Measurements from ENCODE around the gene SMAGP. TPM values are rescaled to one million over a fixed set of nuclear protein-coding genes. Genes with fewer than 3 reads are reported as not detected.

SMAGP gene
- total RNA-seq, 2 experiments from 2014 or later = 2.5 to 3.0 TPM

- no peak overlapping the region for H3K27ac Mint-ChIP-seq
- ChIA-PET POLR2A (interaction anchor here (0.5 to 1.8 kb wide), 3 partner anchors 8 to 149 kb away, joined by 3 to 9 read pairs (median 4); partner anchors contain the start of gene POU6F1), CTCF (no interaction called here)
These were observed 44.4 kb downstream of the SMAGP start for GRCh38 chr12:51225771-51226170.

GRCh38 chr12:51225234-51225633 is 45.0 kb downstream of the SMAGP start:
- no peaks in the 10 kb centered on the region for H3K27me3 ChIP-seq (ENCODE audit: control insufficient read depth in 1 of 2, insufficient read depth in 2 of 2, low read length in 2 of 2)
- Mint-ChIP-seq H3K27me3 (no peaks in the 10 kb centered on the region), H3K9me3 (no peaks in the 10 kb centered on the region), H3K27ac (no peak overlapping the region), H3K4me3 (no peak overlapping the region), H3K4me1 (ENCODE audit: low read depth) (peaks cover under 1% of the 10 kb centered on the region), H3K36me3 (ENCODE audit: low read depth) (no peaks in the 10 kb centered on the region)
- TF ChIP-seq, protein P1, sequence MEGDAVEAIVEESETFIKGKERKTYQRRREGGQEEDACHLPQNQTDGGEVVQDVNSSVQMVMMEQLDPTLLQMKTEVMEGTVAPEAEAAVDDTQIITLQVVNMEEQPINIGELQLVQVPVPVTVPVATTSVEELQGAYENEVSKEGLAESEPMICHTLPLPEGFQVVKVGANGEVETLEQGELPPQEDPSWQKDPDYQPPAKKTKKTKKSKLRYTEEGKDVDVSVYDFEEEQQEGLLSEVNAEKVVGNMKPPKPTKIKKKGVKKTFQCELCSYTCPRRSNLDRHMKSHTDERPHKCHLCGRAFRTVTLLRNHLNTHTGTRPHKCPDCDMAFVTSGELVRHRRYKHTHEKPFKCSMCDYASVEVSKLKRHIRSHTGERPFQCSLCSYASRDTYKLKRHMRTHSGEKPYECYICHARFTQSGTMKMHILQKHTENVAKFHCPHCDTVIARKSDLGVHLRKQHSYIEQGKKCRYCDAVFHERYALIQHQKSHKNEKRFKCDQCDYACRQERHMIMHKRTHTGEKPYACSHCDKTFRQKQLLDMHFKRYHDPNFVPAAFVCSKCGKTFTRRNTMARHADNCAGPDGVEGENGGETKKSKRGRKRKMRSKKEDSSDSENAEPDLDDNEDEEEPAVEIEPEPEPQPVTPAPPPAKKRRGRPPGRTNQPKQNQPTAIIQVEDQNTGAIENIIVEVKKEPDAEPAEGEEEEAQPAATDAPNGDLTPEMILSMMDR (IDR thresholded peaks at IDR 0.05) = no peak
- H3K27ac ChIP-seq (ENCODE audit: low read depth in 1 of 2, low read length in 2 of 2) = no peak overlapping the region
- H3K9me3 ChIP-seq (ENCODE audit: control insufficient read depth in 1 of 2, insufficient read depth in 1 of 2, low read length in 2 of 2) = no peaks in the 10 kb centered on the region
- no peak for DNase-seq
- H3K36me3 ChIP-seq (ENCODE audit: insufficient read depth, low read length) = no peaks in the 10 kb centered on the region
- ChIA-PET CTCF (no interaction called here), POLR2A (interaction anchor here (0.5 to 0.8 kb wide), 2 partner anchors 83 to 149 kb away, joined by 3 to 4 read pairs; no protein-coding TSS in a partner anchor)
- H3K4me1 ChIP-seq (ENCODE audit: insufficient read depth, low read length) = no peaks in the 10 kb centered on the region
- intact Hi-C loops (cut with DNase I, micrococcal nuclease) = no loop called here
- no peak for ATAC-seq (ENCODE audit: poor library complexity)
- H3K4me3 ChIP-seq (ENCODE audit: low read length) = no peak overlapping the region

More at GRCh38 chr12:51225771-51226170, 44.4 kb downstream of the SMAGP start:
- H3K9me3 ChIP-seq (ENCODE audit: control insufficient read depth in 1 of 2, insufficient read depth in 1 of 2, low read length in 2 of 2) = no peaks in the 10 kb centered on the region
- Mint-ChIP-seq H3K4me3 (no peak overlapping the region), H3K36me3 (ENCODE audit: low read depth) (no peaks in the 10 kb centered on the region), H3K27me3 (no peaks in the 10 kb centered on the region), H3K9me3 (no peaks in the 10 kb centered on the region), H3K4me1 (ENCODE audit: low read depth) (no peaks in the 10 kb centered on the region)
- no peak overlapping the region for H3K4me3 ChIP-seq (ENCODE audit: low read length)
- H3K27ac ChIP-seq (ENCODE audit: low read depth in 1 of 2, low read length in 2 of 2) = no peak overlapping the region
- intact Hi-C loops (cut with DNase I, micrococcal nuclease) = no loop called here
- no peak for ATAC-seq (ENCODE audit: poor library complexity)
- no peaks in the 10 kb centered on the region for H3K36me3 ChIP-seq (ENCODE audit: insufficient read depth, low read length)
- TF ChIP-seq, protein P1 (IDR thresholded peaks at IDR 0.05) = no peak
- no peak for DNase-seq
- H3K27me3 ChIP-seq (ENCODE audit: control insufficient read depth in 1 of 2, insufficient read depth in 2 of 2, low read length in 2 of 2) = no peaks in the 10 kb centered on the region
- H3K4me1 ChIP-seq (ENCODE audit: insufficient read depth, low read length) = no peaks in the 10 kb centered on the region

- TF ChIP-seq, protein P1 (IDR thresholded peaks at IDR 0.05) = no peak
- no peak for ATAC-seq (ENCODE audit: poor library complexity)
- H3K27ac Mint-ChIP-seq = no peak overlapping the region
- no peaks in the 10 kb centered on the region for H3K36me3 ChIP-seq (ENCODE audit: insufficient read depth, low read length)
- DNase-seq = no peak
- no peak overlapping the region for H3K4me3 ChIP-seq (ENCODE audit: low read length)
- H3K4me1 Mint-ChIP-seq (ENCODE audit: low read depth) = peaks cover 7% of the 10 kb centered on the region
- intact Hi-C loops (cut with DNase I, micrococcal nuclease) = no loop called here
- no peaks in the 10 kb centered on the region for H3K9me3 ChIP-seq (ENCODE audit: control insufficient read depth in 1 of 2, insufficient read depth in 1 of 2, low read length in 2 of 2)
- CTCF ChIA-PET = no interaction called here
- no peaks in the 10 kb centered on the region for H3K4me1 ChIP-seq (ENCODE audit: insufficient read depth, low read length)
- no peaks in the 10 kb centered on the region for H3K9me3 Mint-ChIP-seq
- H3K4me3 Mint-ChIP-seq = no peak overlapping the region
- H3K27me3 ChIP-seq (ENCODE audit: control insufficient read depth in 1 of 2, insufficient read depth in 2 of 2, low read length in 2 of 2) = no peaks in the 10 kb centered on the region
- no peaks in the 10 kb centered on the region for H3K27me3 Mint-ChIP-seq
- no peaks in the 10 kb centered on the region for H3K36me3 Mint-ChIP-seq (ENCODE audit: low read depth)
- POLR2A ChIA-PET = no interaction called here
- no peak overlapping the region for H3K27ac ChIP-seq (ENCODE audit: low read depth in 1 of 2, low read length in 2 of 2)
These were observed 45.6 kb downstream of the SMAGP start for GRCh38 chr12:51224625-51225024.
